ENCODE data around the gene CSTF3.
"Not testable (repeated sequence)": the region's sequence is repeated elsewhere in the genome, so short reads cannot be mapped to it uniquely, and the experiment has no call there.

CSTF3 gene

DNA sequence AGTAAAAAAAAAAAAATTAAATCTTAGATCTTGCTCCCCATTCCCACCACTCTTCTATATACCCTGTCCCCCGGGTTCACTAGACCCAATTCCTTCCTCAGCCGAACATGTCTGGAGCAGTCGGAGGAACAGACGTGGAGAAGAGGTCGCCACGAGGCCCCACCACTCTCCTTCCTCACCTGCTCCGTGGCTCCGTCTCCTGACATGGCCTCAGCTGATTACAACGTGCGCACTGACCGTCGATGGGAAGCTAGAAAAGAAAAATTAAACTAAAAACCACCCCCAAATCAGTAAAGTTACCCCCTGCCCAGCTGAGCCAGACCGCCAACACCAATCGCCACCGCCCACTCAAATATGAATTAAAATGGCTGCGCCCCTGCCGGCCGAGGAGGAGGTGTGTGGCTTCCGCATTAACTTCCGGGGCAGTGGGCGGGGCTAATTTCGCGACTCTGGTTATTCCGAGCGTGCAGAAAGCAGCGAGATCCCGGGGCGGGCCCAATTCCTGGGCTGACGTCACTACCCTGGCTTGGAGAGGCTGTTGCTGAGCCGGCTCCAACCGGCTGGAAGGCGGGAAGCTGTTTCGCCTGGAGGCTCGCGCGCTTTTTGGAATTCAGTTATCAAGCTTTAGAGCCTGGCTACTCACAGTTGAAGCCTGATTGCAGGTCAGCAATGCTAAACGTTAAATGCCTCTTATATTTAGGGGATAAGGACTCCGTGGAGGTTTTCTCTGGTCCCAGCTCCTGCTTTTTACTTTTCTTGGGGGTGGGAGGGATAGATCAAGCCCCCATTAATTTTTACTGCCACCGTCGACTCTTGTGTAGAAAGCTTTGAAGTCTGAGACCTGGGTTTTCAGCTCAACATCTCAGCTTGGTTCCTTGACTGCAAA, at the start of gene CSTF3:
CSTF3 (minus strand) TSS at position 361 of the 886 bp plus-strand sequence; CDS start at position 206, 155 bp downstream.
- peak within 1 kb of the TSS; percentile 97 for H3K4me3 ChIP-seq (ENCODE audit: low read depth, low read length)

DNA sequence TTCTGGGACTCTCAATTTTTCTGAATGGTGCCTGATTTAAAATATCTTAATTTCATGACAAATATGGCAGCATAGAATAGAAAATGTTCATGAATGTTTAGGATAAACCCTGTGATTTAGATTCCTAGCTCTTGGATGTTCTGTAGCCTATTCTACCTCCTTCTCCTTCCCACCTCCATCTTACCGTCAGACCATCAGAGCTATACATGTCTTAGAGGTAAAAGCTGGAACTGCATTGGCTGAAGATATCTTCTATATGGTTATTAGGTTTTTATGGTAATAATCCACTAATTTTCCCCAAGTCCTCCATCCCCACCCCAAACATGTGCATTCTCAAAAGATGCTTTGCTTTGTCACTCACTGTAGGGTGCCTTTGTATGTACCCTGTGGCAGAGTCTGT, 46.9 kb upstream of the CSTF3 start:
- no peak overlapping the region for H3K4me3 ChIP-seq (ENCODE audit: low read depth, low read length)

DNA sequence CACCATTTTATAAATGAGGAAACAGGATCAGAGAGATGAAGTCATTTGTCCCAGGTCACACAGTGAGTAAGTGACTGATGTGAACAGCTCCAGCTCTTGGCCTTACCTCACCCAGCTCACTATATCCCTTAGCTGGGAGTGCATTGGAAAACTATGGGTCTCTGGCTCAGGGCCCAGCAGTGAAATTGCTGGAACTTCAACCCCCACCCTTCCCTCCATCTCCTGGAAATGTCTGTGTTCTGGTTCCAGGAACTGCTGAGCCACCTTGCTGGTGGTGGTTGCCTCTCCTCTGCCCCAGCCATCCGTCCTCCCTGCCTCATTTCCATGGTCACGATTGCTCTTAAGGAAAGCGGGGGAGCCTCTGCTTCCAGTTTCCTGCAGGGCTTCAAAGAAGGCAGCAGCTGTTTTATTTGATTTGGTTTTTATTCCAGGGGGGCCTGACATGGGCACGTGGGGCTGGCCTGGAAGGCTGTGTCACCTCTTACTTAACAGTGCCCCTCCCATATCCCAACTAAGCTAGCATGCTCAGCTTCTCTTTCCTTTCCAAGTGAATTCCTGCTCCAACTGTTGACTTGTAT, 46.2 kb upstream of the CSTF3 start:
- H3K4me3 ChIP-seq (ENCODE audit: low read depth, low read length) = no peak overlapping the region

DNA sequence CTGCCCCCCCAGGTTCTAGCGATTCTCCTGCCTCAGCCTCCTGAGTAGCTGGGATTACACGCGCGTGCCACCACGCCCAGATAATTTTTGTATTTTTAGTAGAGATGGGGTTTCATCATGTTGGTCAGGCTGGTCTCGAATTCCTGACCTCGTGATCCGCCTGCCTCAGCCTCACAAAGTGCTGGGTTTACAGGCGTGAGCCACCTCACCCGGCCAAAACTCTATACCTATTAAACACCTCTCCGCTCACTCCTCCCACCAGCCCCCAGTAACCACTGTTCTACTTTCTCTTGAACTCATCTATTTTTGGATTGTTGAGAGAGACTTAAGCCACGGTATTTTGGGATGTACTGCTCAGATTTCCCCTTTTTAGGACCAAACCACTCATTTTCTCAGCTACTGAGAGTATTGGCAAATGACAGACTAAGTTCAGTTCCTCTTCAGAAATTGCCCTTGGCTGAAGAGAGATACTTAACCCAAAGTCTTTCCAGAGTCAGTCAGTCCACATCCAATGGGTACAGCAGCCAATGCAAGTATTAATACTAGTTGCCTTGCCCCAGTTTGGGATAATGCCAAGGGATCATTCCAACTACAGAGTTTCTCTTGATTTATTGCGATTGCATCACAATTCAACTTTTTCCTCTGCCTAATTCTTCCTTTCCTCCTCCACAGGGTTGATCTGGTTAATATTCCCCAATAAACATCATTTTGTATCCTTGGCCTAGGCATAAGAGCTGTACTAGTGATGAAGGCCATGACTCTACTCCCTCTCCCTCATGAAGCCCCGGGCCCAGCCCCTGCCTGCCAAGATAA, 36.8 kb upstream of the CSTF3 start:
- no peak overlapping the region for H3K4me3 ChIP-seq (ENCODE audit: low read depth, low read length)

DNA sequence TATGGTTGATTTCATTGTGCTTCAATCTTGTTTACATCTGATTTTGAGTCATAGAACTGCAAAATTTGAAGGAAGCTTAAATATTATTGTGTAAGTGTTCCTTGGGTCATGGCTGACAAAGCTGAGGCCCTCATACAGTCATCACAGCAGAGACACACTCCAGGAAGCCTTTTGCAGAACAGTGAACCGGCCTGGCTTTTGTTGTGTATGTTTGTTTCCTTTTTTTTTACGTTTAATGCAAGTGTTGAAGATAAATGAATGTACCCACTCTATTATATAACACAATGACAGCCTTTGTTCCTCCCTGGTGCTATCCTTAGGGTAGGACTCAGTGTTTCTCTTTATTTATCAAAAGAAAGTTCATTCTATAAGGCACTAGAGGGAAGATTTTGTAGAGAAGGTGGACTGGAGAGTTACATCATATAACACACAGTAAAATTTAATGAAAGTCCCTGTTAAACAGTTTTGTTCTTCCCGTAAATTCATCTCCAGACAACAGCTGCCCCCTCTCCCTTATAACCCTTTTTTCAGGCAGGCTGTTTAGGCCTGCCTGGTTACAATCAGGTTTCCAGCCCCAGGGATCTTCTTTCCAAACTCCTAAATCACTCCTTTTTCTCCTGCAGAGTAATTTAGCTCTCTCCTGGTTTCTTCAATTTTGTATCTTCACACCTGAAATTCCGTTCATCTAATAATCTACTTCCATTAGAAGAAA, 34.3 kb upstream of the CSTF3 start:
- H3K4me3 ChIP-seq (ENCODE audit: low read depth, low read length) = no peak overlapping the region

DNA sequence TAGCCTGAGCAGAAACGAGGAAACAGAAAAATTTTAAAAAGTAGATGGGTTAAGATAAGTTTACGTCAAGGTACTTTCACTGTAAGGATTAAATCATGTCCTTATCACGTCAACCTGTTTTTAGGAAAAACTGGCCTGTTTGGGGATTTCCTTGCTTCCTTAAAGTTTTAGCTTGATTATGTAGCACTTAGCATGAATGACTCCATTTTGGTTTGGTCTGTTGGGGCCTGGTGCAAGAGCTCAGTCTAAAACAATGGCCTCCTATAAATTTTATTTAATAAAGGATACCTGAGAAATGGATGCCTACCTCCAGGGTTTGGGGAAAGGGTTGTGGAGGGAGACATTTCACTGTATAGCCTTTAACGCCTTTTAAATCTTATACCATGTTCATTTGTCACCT, 33.2 kb upstream of the CSTF3 start:
- H3K4me3 ChIP-seq (ENCODE audit: low read depth, low read length) = no peak overlapping the region

DNA sequence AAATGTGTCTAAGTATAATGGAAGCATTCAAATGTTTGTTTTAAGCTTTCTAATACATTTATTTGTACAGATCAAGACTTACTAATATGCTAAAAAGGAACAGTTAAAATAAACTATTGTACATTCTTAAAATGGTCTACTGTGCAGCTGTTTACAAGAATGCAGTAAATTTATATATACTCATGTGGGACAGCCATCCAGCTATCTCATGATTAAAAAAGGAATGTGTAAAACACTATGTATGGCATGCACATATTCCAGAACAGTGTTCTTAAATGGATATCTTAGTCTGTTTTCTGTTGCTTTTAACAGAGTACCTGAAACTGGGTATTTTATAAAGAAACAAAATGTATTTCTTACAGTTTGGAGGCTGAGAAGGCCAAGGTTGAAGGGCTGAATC, 30.2 kb upstream of the CSTF3 start:
- no peak overlapping the region for H3K4me3 ChIP-seq (ENCODE audit: low read depth, low read length)

DNA sequence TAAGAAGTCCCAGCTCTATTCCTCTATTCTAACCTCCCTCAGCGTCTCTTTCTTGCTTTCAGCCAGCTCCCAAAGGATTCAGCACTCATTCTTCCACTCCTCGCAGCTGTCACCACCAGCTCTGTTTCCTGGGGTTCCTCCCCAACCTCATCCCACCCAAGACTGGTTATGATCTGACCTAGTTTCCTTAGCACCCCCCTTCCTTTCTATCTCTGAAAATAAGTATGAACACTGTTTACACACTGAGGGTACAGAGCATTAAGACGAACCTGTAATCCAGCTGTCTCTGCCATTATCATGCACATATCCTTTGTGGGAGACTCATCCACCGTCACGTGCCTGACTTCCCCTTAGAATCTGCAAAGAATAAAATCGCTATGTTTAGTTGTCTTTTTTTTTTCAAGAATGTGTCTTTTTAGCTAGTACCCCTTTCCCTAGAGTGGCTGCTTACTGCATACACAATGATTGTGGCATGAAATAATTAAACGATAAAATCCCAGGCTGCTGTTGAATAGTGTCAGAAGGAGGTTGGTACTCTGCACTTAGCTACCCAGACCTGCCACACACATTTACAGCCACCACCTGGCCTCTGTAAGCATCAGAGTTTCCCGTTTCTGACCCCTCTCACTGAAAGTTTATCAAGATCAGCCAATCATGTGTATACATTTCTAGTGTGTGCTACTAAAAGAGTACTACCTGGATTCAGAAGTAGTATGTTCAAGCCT, 26.9 kb upstream of the CSTF3 start:
- no peak overlapping the region for H3K4me3 ChIP-seq (ENCODE audit: low read depth, low read length)

DNA sequence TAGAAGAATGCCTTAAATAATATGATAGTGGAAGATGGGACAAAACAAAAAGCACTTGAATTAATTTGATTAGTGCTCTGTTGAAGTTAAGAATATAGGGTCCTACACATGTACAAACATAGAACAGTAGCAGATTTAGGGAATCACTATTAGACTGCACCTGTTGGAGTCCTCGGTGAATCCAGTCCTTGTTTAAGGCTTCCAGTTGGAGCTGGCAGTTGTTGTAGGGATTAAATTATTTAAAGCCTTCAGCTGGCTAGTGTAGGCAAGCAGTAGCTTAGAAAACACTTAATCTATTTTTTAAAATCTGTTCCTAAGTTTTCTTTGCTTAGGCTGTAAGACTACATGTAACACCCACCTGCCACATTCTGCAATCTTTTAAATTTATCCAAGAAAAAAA, 24.5 kb upstream of the CSTF3 start:
- H3K4me3 ChIP-seq (ENCODE audit: low read depth, low read length) = no peak overlapping the region

DNA sequence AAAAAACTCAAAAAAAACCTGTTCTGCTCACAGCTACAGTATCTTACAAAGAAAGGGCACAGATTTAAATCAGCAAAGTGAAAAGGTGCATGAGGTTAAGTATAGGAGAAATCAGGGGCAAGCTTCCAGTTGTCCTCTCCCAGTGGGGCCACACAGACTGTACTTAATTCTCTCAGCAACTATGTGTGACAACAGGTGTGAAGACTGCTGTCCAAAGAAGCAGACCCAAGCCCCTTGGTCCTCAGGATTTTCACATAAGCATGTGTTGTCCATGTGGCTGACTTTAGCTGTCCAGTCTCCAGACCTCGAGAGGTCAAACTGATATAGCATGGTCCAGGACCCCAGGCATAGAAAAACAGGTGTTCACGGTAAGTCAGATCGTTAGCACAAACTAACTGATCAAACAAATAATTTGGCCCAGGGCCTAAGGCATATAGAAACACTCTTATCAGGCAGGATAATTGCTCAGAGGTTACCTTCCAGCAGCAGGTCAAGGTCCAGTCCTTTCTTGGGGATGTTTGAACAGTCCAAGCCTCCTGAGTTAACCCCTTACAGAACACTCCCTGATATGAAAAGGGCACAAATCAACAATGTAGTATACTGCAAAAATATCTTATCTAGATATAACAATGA, 21.1 kb upstream of the CSTF3 start:
- H3K4me3 ChIP-seq (ENCODE audit: low read depth, low read length) = no peak overlapping the region

DNA sequence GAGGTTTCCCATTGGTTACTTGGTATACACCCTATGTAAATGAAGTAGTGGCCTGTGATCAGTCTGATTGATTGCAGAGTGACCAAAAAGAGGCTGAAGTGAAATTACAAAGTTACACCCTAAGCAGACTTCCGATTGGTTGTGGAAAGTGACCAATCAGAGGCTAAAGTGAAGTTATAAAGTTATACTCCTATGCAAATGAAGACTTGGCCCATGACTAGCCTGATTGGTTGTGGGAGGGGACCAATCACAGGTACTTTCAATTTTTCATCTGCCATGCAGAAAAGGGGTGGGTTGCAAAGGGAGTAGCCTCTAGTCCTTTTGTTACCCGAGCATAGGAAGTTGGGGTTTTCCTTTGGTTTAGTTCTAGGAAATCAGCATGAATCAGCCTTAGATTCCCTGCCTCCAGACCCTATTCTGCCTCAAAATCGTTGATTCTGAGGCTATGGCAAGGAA, 18.1 kb upstream of the CSTF3 start:
- no peak overlapping the region for H3K4me3 ChIP-seq (ENCODE audit: low read depth, low read length)

DNA sequence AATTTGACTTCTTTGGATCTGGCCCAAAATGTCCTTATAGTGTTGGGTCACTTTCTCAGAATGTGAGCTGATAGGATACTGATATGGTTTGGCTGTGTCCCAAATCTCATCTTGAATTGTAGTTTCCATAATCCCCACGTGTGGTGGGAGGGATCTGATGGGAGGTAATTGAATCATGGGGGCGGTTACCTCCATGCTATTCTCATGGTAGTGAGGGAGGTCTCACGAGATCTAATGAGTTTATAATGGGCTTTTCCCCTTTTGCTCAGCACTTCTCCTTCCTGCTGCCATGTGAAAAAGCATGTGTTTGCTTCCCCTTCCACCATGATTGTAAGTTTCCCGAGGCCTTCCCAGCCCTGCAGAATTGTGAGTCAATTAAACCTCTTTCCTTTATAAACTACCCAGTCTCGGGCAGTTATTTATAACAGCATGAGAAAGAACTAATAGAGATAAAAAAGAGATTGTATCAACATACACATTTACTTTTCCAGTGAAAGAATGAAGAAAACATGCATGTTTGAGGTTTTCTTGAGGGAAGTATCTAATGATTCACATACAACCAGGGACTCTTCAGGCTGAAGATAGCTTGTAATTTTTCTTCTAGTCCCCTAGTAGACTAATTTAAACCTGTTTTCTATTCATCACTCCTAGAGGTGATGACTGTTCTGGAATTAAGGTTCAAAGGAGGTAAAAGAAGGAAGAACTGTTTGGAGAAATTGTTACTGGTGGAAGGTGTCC, 17.3 kb upstream of the CSTF3 start:
- no peak overlapping the region for H3K4me3 ChIP-seq (ENCODE audit: low read depth, low read length)

DNA sequence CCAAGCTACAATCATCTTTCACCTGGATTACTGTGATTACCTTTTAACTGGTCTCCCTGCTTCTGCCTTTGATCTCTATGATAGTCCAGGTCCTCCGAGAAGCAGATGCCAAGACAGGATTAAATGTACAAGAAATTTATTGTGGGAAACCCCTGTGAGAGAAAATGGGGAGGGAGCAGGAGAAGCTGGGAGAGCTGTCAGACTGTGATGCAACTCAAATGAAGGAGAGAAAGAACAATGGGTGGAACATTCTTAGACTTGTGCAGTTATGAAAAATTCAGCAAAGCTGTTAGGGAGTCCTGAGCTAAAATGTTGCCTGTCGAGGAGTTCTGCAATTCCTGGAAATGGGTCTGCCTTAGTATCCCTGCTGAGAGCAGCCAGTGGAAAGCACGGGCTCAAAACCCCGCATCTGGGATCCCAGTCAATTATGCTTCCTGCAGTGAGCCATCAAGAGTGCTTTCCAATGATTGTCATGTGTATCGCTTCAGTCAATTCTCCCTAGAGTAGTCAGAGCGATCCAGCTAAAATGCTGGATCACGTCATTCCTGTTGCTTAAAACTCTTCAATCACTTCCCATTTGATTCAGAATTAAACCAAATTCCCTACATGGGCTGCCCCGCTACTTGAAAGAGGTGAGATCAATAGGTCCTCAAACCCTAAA, 16.5 kb upstream of the CSTF3 start:
- H3K4me3 ChIP-seq (ENCODE audit: low read depth, low read length) = no peak overlapping the region

DNA sequence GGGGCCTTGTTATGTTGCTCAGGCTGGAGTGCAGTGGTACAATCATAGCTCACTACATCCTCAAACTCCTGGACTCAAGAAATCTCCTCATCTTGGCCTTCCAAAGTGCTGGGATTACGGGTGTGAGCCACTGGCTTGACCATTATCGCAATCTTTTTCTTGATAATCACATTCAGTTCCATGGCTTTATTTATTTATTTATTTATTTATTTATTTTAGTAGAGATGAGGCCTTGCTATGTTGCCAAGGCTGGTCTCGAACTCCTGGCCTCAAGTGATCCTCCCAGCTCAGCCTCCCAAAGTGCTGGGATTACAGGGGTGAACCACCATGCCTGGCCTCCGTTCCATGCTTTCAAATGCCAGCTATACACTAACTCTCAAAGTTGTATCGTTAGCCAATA, 15.5 kb upstream of the CSTF3 start:
- H3K4me3 ChIP-seq (ENCODE audit: low read depth, low read length) = not testable (repeated sequence)

DNA sequence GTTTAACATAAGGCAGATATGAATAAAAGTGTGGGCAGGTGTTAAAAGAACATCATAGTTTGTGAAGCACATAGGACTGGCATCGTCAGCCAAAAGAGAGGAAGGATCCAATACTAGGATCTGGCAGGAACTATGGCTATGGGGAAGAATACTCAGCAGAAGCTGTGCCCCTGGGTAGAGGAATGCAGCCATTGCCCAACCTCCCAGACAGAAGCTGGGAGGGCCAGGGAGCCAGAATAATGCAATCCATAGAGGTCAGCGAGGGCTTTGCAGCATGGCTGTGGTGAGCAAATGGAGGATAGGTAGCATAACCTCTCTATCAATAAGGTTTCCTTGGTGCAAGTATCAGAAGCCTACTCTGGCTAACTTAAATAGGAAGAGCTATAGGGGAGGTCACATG, 11.7 kb upstream of the CSTF3 start:
- no peak overlapping the region for H3K4me3 ChIP-seq (ENCODE audit: low read depth, low read length)

DNA sequence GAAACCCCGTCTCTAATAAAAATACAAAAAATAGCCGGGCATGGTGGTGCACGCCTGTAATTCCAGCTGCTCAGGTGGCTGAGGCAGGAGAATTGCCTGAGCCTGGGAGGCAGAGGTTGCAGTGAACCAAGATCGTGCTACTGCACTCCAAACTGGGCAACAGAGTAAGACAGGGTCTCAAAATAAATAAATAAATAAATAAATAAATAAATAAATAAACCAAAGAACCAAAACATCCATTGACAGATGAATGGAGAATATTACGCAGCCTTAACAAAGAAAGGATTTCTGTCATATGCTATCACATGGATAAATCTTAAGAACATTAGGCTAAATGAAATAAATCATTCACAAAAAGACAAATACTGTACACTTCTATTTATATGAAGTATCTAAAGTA, 11.1 kb upstream of the CSTF3 start:
- H3K4me3 ChIP-seq (ENCODE audit: low read depth, low read length) = no peak overlapping the region

DNA sequence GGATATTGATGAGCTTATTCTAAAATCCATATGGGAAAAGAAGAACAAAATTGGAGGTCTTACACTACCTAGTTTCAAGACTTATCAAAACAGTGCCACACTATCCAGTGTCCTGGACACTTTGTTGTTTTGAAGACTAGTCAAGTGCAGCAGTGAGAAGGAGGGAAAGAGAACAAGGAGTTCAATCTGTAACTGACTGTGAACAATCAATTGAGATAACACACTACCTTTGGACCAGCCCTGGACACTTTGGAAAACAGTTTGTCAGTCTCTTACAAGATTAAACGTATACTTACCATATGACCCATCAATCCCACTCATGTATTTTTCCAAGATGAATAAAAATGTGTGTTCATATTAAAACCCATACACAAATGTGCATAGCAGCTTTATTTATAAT, 10.0 kb upstream of the CSTF3 start:
- no peak overlapping the region for H3K4me3 ChIP-seq (ENCODE audit: low read depth, low read length)

DNA sequence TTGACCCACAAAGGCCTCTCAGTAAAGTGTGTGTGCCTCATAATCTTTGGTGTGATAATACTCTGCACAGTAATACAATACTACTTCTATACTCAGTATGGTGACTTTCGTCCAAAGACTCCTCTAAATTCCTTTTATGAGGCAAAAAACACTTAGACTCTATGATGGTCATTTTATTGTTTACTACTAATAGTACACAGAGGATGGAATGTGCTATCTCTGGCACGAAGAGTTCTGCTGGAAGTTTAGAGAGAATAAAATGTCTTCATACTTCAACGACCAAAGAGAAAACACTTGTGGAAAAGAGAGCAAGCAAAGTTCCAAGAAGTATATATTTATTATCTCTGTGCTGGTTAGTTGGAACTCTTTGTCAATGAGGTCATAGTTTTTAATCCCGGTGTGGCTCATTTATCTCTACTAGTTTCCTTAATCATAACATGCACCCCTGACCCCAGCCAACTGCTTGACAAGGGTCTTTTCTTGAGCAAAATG, 7.5 kb upstream of the CSTF3 start:
- no peak overlapping the region for H3K4me3 ChIP-seq (ENCODE audit: low read depth, low read length)

DNA sequence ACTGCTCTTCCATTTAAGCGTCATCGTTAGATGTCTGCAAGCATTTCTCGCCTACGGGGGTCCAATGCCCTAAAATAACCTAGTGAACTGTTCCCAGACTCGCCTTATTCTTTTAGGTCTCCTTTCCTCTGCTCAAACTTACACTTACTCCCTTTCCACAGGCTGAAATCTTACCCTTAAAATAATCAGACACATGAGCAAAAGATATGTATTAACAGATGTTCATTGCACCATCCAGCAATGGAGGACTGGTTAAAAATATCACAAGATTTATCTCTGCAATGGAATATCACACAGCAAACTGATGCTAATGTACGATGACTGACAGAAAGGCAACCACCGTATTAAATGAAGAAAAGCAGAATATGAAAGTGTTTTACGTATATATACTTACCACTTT, 1.6 kb upstream of the CSTF3 start:
- no peak overlapping the region for H3K4me3 ChIP-seq (ENCODE audit: low read depth, low read length)

Data from iPS-11a (cell line).